Measurements from ENCODE around the gene EXO1. TPM values are rescaled to one million over a fixed set of nuclear protein-coding genes. Genes with fewer than 3 reads are reported as not detected.

The EXO1 gene
- total and polyA plus RNA-seq, 9 of the 15 experiments (the other 6 are each of a cell fraction or from before 2014, with no cell fraction given), result 36.0 to 125 (median 83.9) TPM

- TF ChIP-seq KLF13 (tag; IDR thresholded peaks at IDR 0.05; ENCODE audit: borderline replicate concordance, low read depth) (no peak), TFAP4 (CRISPR knock-in tag; IDR thresholded peaks at IDR 0.05; ENCODE audit: borderline replicate concordance) (no peak), MEF2A (IDR thresholded peaks at IDR 0.05; ENCODE audit: control insufficient read depth, low read depth, low read length) (no peak), DIDO1 (tag; IDR thresholded peaks at IDR 0.05; ENCODE audit: low read depth) (no peak), GTF2B (IDR thresholded peaks at IDR 0.05; ENCODE audit: extremely low read depth, insufficient read length) (no peak)
Measured at GRCh38 chr1:241899210-241899609, 51.2 kb downstream of the EXO1 start (continued).

GRCh38 chr1:241900381-241900780 lies 52.4 kb downstream of the EXO1 start:
- FAIRE-seq (no peak), ATAC-seq (no peak), DNase-seq (ENCODE audit: extremely low read depth in 1 of 4, low spot score in 3 of 4) (no peak)
- Histone ChIP-seq H3K27me3 (ENCODE audit: control insufficient read depth in 2 of 2, insufficient read depth in 2 of 2, low read length in 2 of 2) (no peaks in the 10 kb centered on the region), H3K9ac (ENCODE audit: insufficient read depth in 1 of 2, low read depth in 2 of 2, low read length in 2 of 2) (no peak overlapping the region), H3K4me3 (no peak overlapping the region), H2AFZ (ENCODE audit: low read depth, low read length) (no peak overlapping the region), H3K4me2 (ENCODE audit: insufficient read depth, low read length) (no peak overlapping the region), H3K27ac (ENCODE audit: extremely low read depth, low read depth, low read length) (no peak overlapping the region), H3K79me2 (ENCODE audit: control insufficient read depth, insufficient read depth, low read length) (no peaks in the 10 kb centered on the region), H3K4me1 (replicated peaks in 1 of 2; ENCODE audit: control insufficient read depth in 2 of 2, insufficient read depth in 2 of 2, low read length in 2 of 2) (no peaks in the 10 kb centered on the region), H4K20me1 (replicated peaks; ENCODE audit: control insufficient read depth, insufficient read depth, low read length) (no peaks in the 10 kb centered on the region), H3K9me1 (ENCODE audit: control insufficient read depth, insufficient read depth, low read length) (no peaks in the 10 kb centered on the region), H3K9me3 (replicated peaks; ENCODE audit: control insufficient read depth, insufficient read depth, low read depth, low read length) (no peaks in the 10 kb centered on the region), H3K36me3 (ENCODE audit: control insufficient read depth, insufficient read depth, low read length) (no peaks in the 10 kb centered on the region)
- in situ Hi-C loops (cut with MboI), result no loop called here
- intact Hi-C loops (cut with micrococcal nuclease), result no loop called here
- TF ChIP-seq ZNF12 (CRISPR knock-in tag; IDR thresholded peaks at IDR 0.05), result peak; percentile 97
- TF ChIP-seq BRF2 (IDR thresholded peaks at IDR 0.05; ENCODE audit: borderline replicate concordance, insufficient read depth, insufficient read length), result no peak
- TF ChIP-seq PATZ1 (CRISPR knock-in tag; IDR thresholded peaks at IDR 0.05; ENCODE audit: borderline replicate concordance), result no peak
- ChIA-PET POLR2A (interaction anchor here (1.0 kb wide), 1 partner anchor 95 kb away, joined by 3 read pairs; no protein-coding TSS in a partner anchor), CTCF (ENCODE audit: low intra/inter-chr PET ratio) (interaction anchor here (0.6 kb wide), 1 partner anchor 85 kb away, joined by 4 read pairs; no protein-coding TSS in a partner anchor)
- BruUV-seq (replicated peaks), result no TSS peak
